Measurements from ENCODE around the gene GARIN5A. TPM values are rescaled to one million over a fixed set of nuclear protein-coding genes. Genes with fewer than 3 reads are reported as not detected.

GARIN5A gene
- total RNA-seq, 2 experiments from 2014 or later: not detected

DNA sequence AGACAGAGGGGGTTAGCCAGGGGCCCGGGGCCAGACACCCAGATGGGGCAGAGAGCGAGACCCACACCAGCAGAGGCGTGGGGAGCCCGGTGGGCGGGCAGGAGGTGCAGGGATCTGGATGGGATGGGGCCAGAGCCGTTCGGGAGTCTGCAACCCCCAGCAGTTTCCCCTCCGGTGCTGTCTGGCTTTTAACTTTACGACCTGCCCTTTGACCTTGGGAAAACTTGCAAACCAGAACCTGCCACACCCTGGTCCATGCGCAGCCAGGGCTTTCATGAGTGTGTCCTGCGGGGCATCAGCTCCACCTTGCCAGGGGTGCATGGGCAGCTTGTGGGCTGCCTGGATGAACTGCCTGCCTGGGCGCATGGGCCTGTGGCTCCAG is 24.5 kb upstream of the GARIN5A start:
- POLR2A ChIA-PET: no interaction called here

DNA sequence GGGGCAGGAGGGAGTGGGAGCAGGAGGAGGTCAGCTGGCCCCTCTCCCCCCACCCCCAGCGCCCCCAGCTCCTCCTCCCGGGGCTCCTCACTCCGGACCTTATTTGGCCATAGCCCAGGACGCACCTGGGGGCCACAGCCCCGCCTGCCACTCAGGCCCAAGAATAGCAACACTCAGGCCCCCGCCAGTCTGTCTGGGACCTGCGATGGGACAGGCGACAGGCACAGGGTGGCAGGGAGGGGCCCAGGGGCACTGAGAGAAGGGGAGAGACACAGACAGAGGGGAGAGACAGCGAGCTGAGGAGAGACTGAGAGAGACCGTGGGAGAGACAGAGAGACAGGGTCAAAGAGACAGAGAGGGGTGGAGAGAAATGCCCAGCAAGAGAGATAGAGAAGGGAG is 24.1 kb upstream of the GARIN5A start:
- ChIA-PET POLR2A (no interaction called here), CTCF (no interaction called here)
- no peak overlapping the region for H3K4me3 Mint-ChIP-seq
- no peak for DNase-seq
- no peaks in the 10 kb centered on the region for H3K9me3 Mint-ChIP-seq
- no peaks in the 10 kb centered on the region for H3K27me3 Mint-ChIP-seq
- H3K4me1 Mint-ChIP-seq: no peaks in the 10 kb centered on the region
- H3K36me3 Mint-ChIP-seq (ENCODE audit: low read depth): no peaks in the 10 kb centered on the region
- H3K27ac Mint-ChIP-seq: no peak overlapping the region

More for the DNA sequence above, 24.5 kb upstream of the GARIN5A start:
- no peaks in the 10 kb centered on the region for H3K4me1 Mint-ChIP-seq
- H3K9me3 Mint-ChIP-seq: no peaks in the 10 kb centered on the region
- H3K27ac Mint-ChIP-seq: no peak overlapping the region
- no peak overlapping the region for H3K4me3 Mint-ChIP-seq
- CTCF ChIA-PET: no interaction called here
- H3K36me3 Mint-ChIP-seq (ENCODE audit: low read depth): no peaks in the 10 kb centered on the region
- H3K27me3 Mint-ChIP-seq: no peaks in the 10 kb centered on the region
- no peak for DNase-seq

DNA sequence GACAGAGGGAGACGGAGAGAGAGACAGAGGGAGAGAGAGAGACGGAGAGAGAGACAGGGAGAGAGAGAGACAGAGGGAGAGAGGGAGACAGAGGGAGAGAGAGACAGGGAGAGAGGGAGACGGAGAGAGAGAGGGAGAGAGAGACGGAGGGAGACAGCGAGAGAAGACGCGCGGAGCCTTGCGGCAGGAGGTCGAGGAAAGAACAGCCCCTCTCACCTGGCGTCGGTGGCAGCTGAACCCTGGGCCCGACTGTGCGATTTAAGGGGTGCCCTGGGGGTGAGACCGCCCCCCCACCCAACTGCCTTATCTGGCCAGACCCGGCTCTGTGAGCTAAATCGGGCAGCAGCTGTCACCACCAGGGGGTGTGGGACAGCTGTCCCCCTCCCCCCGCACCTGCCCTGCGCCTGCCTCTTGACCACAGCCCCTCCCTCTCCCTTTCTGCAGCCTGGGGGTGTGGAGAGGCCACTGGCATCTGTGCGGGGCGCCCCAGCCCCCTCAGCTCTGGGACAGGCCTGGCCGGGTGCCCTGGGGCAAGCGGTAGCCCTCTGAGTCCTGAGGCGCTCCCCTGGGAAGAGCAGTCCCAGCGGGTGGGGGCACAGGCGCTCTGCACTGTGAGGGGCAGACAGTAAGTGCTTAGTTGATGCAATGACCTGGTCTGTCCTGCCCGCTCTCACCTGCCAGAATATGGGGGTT is 23.6 kb upstream of the GARIN5A start:
- Mint-ChIP-seq H3K36me3 (ENCODE audit: low read depth) (no peaks in the 10 kb centered on the region), H3K4me3 (no peak overlapping the region), H3K27me3 (no peaks in the 10 kb centered on the region), H3K9me3 (no peaks in the 10 kb centered on the region), H3K4me1 (no peaks in the 10 kb centered on the region), H3K27ac (no peak overlapping the region)
- DNase-seq: no peak
- POLR2A ChIA-PET: no interaction called here
- CTCF ChIA-PET: no interaction called here

DNA sequence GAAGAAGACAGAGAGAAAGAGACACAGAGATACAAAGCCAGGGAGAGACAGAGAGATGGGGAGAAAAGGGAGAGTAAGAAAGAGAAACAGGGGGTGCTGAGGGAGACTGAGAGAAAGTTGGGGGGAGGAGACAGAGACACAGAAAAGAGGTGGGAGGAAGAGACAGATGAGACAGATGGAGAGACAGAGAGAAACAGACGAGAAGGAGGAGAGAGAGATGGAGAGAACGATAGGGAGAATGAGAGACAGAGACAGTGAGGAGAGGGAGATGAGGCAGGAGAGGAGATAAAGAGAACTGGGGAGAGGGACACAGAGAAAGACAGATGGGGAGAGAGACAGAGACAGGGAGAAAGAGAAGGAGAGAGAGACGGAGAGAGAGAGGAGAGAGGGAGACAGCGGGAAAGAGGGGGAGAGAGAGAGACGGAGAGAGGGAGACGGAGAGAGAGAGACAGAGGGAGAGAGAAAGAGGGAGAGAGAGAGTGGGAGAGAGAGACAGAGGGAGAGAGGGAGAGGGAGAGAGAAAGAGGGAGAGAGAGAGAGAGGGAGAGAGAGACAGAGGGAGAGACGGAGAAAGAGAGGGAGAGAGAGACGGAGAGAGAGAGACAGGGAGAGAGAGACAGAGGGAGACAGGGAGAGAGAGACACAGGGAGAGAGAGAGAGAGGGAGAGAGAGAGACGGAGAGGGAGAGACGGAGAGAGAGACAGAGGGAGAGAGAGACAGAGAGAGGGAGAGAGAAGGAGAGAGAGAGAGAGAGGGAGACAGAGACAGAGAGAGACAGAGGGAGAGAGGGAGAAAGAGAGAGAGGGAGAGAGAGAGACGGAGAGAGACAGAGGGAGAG is 21.8 kb upstream of the GARIN5A start:
- ChIA-PET POLR2A (no interaction called here), CTCF (no interaction called here)
- no peak overlapping the region for H3K27ac Mint-ChIP-seq
- no peaks in the 10 kb centered on the region for H3K4me1 Mint-ChIP-seq
- DNase-seq: no peak
- no peaks in the 10 kb centered on the region for H3K27me3 Mint-ChIP-seq
- no peaks in the 10 kb centered on the region for H3K36me3 Mint-ChIP-seq (ENCODE audit: low read depth)
- H3K4me3 Mint-ChIP-seq: no peak overlapping the region
- no peaks in the 10 kb centered on the region for H3K9me3 Mint-ChIP-seq

DNA sequence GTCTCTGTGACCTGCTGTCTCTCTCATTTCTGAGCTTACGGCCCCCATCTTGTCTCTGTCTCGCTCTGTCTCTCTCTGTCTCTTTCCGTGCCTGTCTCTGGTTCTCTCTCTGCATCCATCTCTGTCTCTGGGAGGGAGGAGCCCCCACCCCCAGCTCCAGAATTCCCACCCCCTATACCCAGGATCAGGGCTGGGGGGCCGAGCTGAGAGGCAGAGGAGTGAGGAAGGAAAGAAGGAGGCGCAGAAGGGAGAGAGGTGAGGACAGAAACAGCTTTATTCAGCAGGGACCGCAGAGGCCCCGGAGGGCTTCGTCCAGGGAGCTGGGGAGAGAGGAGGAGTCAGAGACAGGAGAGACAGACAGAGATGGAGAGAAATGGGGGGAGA is 20.4 kb upstream of the GARIN5A start:
- no peaks in the 10 kb centered on the region for H3K36me3 Mint-ChIP-seq (ENCODE audit: low read depth)
- no peak overlapping the region for H3K27ac Mint-ChIP-seq
- peaks cover 5% of the 10 kb centered on the region for H3K4me1 Mint-ChIP-seq
- ChIA-PET CTCF (interaction anchor here (0.6 to 1.2 kb wide), 2 partner anchors 26 to 37 kb away, joined by 3 to 4 read pairs; no protein-coding TSS in a partner anchor), POLR2A (no interaction called here)
- no peak for DNase-seq
- no peak overlapping the region for H3K4me3 Mint-ChIP-seq
- H3K27me3 Mint-ChIP-seq: no peaks in the 10 kb centered on the region
- no peaks in the 10 kb centered on the region for H3K9me3 Mint-ChIP-seq

DNA sequence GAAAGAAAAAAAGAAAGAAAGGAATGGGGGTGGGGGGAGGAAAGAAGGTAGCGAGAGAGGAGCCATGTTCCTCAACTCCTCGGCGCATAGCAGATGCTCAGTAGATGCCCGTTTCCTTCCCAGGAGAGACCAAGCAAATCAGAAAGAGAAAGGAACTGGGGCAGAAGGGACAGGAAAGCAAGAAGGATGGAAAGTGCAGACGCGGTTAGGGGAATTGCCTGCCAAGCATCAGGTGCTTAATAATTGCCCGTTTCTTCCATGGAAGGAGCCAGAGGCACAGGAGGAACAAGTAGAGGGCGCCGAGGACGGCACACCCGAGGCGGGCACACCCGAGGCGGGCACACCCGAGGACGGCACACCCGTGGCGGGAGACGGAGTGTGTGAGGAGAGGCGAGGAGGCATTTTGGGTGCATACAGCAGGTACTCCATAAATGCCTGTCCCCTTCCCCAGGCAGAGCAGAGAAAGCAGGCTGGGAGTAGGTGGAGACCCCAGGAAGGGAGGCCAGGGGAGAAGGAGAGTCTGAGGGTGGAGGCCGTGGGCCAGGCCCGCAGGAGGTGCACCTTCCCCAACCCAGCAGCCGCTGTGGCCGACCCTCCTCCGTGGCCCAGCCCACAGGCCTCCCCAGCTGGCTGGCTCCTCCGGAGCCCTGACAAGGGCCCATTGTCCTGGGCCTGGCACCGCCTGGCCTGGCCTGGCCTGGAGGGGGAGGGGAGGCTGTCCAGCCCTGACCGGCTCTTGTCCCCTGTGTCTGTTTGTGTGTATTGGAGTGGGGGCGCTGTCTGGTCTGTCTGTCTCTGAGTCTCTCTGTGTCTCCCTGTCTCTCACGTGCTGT is 19.8 kb upstream of the GARIN5A start:
- POLR2A ChIA-PET: no interaction called here
- no peak for DNase-seq
- no peaks in the 10 kb centered on the region for H3K9me3 Mint-ChIP-seq

DNA sequence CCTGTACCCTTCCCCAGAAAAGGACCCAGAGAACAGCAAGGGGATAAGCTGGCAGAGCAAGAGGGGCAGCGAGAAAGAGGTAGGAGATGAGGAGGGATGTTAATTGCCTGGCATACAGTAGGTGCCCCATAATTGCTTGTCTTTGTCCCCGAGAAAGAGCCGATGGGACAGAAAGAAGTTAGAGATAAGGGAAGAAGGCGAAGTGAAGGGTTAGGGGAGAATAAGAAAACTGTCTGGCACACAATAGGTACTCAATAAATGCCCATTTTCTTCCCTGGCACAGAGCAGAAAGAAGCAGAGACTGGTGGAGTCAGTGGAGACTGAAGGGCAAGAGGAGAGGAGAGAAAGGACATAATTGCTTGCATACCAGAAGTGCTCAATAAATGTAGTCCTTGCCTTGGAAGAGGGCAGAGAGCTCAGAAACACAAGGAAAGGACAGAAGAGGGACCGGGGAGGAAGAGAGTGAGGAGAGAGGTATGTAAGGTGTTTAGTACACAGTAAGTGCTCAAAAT is 18.4 kb upstream of the GARIN5A start:
- H3K27ac Mint-ChIP-seq: no peak overlapping the region
- peaks cover 5% of the 10 kb centered on the region for H3K27me3 Mint-ChIP-seq
- ChIA-PET CTCF (no interaction called here), POLR2A (no interaction called here)
- DNase-seq: no peak
- no peak overlapping the region for H3K4me3 Mint-ChIP-seq
- no peaks in the 10 kb centered on the region for H3K9me3 Mint-ChIP-seq
- H3K36me3 Mint-ChIP-seq (ENCODE audit: low read depth): no peaks in the 10 kb centered on the region
- H3K4me1 Mint-ChIP-seq: peaks cover 13% of the 10 kb centered on the region

More for the DNA sequence above, 19.8 kb upstream of the GARIN5A start:
- CTCF ChIA-PET: interaction anchor here (1.2 kb wide), 1 partner anchor 36 kb away, joined by 3 read pairs; no protein-coding TSS in a partner anchor
- Mint-ChIP-seq H3K36me3 (ENCODE audit: low read depth) (no peaks in the 10 kb centered on the region), H3K4me1 (peaks cover 11% of the 10 kb centered on the region), H3K27ac (no peak overlapping the region), H3K4me3 (no peak overlapping the region), H3K27me3 (peaks cover 5% of the 10 kb centered on the region)

DNA sequence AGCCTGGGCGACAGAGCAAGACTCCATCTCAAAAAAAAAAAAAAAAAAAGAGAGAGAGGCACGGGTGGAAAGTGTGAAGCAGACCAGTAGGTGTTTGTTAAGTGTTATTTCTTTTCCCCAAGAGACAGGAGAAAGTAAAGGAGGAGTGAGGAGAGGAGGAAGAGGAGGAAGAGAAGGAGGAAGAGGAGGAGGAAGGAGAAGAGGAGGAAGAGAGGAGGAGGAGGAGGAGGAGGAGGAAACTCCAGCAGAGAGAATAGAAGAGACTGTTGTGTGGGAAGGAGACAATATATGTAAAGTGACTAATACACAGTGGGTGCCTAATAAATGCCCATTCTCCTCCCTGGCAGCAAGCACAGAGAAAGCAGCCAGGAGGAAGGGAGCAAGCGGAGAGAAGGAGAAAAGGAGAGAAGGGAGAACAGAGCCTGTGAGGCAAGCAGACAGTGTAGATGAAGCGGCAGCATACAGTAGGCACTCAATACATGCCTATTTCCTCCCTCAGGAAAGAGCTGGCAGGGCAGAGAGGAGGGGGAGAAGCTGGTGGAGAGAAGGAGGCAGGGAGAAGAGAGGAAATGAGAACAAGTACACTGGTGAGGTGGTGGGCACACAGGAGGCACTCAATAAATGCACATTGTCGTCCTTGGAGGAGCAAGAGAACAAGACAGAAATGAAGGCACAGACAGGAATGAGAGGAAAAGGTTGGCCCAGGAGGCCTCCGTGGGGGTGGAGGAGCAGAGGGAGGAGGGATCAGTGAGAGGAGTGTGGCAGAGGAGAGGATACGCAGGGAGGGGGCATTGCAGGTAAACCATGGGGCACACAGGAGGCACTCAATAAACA is 17.8 kb upstream of the GARIN5A start:
- ChIA-PET POLR2A (no interaction called here), CTCF (no interaction called here)
- Mint-ChIP-seq H3K27ac (no peak overlapping the region), H3K4me1 (peaks cover 13% of the 10 kb centered on the region), H3K36me3 (ENCODE audit: low read depth) (no peaks in the 10 kb centered on the region), H3K9me3 (no peaks in the 10 kb centered on the region), H3K27me3 (peaks cover 5% of the 10 kb centered on the region), H3K4me3 (no peak overlapping the region)
- DNase-seq: no peak

DNA sequence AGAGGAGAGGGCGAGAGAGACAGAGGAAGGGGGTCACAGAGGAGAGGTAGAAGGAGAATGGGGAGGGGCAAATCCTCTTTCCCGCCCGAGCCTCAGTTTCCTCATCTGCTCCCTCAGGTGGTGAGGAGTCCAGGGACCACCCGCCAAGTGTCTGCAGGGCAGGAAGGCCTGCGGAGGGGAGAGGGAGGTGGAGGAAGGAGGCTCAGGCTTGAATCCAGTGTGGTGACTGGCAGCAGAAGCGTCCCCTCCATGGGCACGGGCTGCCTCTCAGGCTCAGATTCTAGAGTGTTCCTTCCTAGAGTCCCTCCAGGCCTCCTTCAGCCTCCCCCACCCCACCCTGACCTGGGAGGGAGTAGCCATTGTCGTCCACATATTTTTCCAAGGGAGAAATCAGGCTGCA is 16.5 kb upstream of the GARIN5A start:
- Mint-ChIP-seq H3K9me3 (no peaks in the 10 kb centered on the region), H3K36me3 (ENCODE audit: low read depth) (no peaks in the 10 kb centered on the region), H3K4me3 (no peak overlapping the region), H3K27me3 (peaks cover 5% of the 10 kb centered on the region), H3K27ac (no peak overlapping the region), H3K4me1 (peaks cover 13% of the 10 kb centered on the region)
- ChIA-PET POLR2A (no interaction called here), CTCF (no interaction called here)
- no peak for DNase-seq

DNA sequence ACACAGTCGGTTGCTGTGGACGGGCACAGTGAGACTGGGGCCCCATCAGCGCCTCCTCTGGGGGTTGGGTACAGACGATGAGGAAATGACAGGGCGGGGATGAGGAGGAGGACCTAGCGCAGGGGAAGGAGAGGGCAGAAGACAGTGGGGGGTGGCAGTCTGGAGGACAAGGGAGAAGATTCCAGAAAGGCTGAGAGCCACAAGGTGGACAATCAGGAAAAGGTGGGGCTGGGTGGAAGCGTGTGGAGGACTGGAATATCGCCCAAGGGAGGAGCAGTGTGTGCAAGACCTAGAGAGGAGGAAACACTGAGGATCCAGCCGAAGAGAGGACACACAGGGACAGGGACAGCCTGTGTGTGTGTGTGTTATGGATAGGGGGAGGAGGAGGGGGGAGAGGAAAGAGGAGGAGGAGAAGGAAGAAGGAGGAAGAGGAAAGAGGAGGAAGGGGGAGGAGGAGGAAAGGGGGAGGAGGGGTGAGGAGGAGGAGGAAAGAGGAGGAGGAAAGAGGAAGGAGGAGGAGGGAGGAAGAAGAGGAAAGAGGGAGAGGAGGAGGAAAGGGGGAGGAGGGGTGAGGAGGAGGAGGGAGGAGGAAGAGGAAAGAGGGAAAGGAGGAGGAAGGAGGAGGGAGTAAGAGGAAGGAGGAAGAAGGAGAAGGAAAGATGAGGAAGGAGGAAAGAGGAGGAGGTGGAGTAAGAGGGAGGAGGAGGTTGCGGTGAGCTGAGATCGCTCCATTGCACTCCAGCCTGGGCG is 15.8 kb upstream of the GARIN5A start:
- CTCF ChIA-PET: no interaction called here
- H3K27ac Mint-ChIP-seq: no peak overlapping the region

DNA sequence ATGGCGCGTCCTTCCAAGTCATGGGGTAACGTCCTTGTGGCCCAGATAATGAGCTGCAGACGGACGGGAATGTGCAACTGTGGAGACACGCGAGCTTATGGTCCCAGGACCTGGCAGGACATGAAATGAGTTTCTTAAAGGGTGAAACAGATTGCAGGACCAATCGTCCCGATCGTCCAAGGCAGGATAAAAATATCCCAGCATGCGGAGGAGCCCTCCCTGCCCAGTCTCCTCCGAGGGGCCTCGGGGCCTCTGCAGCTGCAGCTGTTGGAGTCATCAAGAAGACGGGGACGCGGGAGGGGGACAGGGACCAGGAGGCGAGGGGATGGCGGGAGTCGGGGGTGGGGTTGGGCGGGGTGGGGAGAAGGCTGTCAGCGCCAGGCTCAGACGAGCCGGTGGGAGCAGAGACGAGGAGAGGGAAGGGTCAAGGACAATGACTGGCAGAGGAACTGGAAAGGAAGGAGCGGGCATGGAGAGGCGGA is 14.4 kb upstream of the GARIN5A start:
- Mint-ChIP-seq H3K27me3 (peaks cover 7% of the 10 kb centered on the region), H3K4me1 (peaks cover 13% of the 10 kb centered on the region), H3K9me3 (peaks cover 5% of the 10 kb centered on the region), H3K27ac (no peak overlapping the region), H3K36me3 (ENCODE audit: low read depth) (peaks cover 3% of the 10 kb centered on the region), H3K4me3 (no peak overlapping the region)
- CTCF ChIA-PET: no interaction called here
- POLR2A ChIA-PET: no interaction called here
- no peak for DNase-seq

More for the DNA sequence above, 15.8 kb upstream of the GARIN5A start:
- no peak overlapping the region for H3K4me3 Mint-ChIP-seq
- H3K36me3 Mint-ChIP-seq (ENCODE audit: low read depth): no peaks in the 10 kb centered on the region
- peaks cover 13% of the 10 kb centered on the region for H3K4me1 Mint-ChIP-seq
- peaks cover 7% of the 10 kb centered on the region for H3K27me3 Mint-ChIP-seq
- POLR2A ChIA-PET: no interaction called here
- H3K9me3 Mint-ChIP-seq: no peaks in the 10 kb centered on the region
- no peak for DNase-seq

DNA sequence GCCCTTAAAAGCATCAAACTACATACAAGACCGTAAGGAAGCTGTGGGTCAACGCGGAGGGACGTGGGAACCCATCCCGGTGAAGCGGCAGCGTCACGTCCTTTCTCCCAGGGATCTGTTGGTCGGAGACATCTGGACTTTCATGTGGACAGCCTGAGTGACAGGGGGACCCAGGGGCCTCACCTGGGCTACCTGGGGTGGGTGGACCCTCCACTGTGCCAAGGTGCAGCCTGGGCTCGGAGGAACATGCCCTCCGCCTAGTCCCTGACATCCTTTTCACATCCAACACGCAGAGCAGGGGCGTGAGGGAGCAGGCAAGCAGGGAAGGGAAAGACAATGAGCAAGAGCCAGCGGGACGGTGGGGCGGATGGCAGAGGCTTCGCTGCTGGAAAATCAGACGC is 13.8 kb upstream of the GARIN5A start:
- peaks cover 9% of the 10 kb centered on the region for H3K36me3 Mint-ChIP-seq (ENCODE audit: low read depth)
- no peak overlapping the region for H3K27ac Mint-ChIP-seq
- peaks cover 13% of the 10 kb centered on the region for H3K4me1 Mint-ChIP-seq
- no peak for DNase-seq
- ChIA-PET CTCF (no interaction called here), POLR2A (no interaction called here)
- no peak overlapping the region for H3K4me3 Mint-ChIP-seq
- peaks cover 7% of the 10 kb centered on the region for H3K27me3 Mint-ChIP-seq
- H3K9me3 Mint-ChIP-seq: peaks cover 5% of the 10 kb centered on the region
